ENCODE results near the gene PDIK1L.

The PDIK1L gene

DNA sequence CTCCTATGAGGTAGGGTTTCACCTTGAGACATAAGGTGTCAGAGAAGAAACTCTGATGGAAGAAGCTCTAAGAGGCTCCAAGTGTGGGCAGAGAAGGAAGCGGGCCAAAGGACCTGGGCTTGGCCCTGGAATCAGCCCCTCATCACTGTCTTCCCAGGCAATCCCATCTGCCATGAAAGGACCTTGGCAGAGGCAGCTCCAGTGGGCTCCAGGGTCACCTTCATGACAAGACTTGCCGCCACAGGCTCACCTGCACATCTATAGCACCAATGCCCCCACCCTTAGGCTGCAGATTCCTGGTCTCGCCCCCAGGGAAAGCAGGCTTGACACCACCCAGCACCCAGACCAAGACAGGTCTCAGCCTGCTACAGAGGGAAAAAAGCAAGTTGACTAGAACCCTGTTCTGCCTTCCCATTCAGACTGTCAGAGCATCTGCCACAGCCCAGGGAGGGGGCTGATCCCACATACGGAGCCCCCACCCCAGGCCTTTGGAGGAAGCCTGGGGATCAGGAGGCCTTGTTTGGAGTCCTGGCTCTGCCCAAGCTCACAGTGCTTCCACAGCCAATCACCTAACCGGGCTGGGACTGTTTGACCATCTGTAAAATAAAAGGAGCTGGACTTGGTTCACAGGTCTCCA lies 46.8 kb downstream of the PDIK1L start:
- no peak for DNase-seq

DNA sequence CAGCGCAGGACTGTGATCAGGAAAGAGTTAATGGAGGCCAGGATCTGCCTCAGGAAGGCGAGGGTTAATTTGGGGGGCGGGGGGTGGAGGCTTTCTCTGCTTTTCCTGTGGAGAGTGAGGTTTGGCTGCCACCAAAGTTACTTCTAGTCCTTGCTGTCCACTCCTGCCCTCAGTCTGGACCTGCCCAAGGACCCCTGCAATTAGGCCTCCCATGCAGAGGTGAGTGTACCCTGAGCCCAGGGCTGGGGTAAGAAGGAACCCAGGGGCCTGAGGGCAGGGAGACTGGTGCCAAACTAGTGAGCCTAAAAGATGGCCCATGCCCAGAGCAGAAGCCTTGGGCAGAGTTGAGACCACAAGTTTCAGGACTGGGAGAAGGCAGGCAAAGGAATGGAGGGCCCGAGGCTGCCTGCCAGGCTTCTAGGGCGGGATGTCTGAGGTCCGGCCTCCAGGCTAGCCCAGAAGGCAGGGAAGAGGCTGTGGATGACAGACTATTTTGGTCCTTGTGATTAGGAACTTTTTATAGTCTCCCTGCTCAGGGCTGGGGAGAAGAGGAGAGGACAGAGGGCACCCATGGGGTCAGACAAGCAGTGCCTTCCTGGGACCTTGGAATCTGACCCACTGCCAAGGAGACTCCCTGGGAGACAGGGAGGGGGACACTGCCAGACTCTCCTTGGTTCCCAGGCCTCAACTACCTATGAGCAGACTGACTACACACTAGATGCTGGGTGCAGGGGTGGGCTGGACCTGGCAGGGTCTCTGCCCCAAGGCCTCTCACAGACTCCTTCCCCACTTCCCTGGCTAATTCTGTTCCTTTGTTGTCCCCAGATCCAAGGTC lies 47.5 kb downstream of the PDIK1L start, which contains the start of gene FAM110D:
Gene FAM110D, plus strand, starts transcription at position 172 of the 835 bp plus-strand sequence. CDS start 2,213 bp downstream, outside the sequence.
- no peak for DNase-seq

DNA sequence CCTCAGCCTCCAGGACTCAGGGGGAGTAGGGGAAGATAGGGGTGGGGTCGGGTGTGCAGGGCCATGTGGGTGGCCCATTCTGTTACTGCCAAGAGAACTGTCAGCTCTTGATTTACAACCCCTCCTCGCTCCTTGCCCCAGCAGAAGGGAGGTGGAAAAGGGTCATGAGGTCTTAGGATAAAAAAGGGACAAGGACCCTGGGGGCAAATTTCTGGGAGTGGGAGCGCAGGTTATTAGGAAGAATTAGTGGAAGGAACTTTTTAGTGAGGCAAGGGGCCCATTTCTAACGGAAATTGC lies 48.1 kb downstream of the PDIK1L start:
- no peak for DNase-seq

DNA sequence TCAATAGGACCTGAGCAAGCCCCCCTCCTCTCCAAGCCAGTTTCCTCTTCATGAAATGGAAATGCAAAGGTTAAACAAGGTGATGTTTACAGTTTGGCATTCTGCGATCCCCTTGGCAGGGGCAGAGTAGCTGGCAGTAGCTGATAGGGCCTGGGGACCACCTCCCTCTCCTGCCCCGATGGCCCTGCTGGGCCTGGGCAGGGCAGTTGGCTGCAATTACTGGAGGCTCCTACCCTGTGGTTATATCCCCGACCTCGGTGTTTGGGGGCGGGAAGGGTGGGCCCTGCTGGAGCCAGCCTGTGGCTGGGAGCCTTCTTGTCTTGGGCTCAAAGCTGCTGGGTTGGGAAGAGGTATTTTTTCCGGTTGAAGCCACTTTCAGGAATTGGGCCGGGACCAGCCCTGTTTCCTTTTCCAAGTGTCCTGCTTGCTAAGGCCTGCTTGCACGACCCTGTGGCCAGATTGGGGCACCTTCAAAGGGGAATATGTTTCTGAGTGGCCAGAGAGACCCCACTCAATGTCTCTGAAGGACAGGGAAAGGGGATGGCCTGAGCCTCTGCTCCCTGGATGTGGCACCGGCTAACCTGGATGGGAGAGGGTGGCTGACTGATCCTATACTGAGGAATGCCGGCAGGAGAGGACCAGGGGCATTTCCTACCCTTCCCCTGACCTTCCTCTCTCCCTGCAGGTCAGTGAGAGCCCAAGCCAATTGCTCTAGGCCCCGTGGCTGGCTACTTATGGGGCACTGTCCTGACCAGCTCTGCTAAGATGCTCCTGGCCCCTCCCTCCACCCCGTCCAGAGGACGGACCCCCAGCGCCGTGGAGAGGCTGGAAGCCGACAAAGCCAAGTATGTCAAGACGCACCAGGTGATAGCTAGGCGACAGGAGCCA lies 49.1 kb downstream of the PDIK1L start:
- DNase-seq = no peak

DNA sequence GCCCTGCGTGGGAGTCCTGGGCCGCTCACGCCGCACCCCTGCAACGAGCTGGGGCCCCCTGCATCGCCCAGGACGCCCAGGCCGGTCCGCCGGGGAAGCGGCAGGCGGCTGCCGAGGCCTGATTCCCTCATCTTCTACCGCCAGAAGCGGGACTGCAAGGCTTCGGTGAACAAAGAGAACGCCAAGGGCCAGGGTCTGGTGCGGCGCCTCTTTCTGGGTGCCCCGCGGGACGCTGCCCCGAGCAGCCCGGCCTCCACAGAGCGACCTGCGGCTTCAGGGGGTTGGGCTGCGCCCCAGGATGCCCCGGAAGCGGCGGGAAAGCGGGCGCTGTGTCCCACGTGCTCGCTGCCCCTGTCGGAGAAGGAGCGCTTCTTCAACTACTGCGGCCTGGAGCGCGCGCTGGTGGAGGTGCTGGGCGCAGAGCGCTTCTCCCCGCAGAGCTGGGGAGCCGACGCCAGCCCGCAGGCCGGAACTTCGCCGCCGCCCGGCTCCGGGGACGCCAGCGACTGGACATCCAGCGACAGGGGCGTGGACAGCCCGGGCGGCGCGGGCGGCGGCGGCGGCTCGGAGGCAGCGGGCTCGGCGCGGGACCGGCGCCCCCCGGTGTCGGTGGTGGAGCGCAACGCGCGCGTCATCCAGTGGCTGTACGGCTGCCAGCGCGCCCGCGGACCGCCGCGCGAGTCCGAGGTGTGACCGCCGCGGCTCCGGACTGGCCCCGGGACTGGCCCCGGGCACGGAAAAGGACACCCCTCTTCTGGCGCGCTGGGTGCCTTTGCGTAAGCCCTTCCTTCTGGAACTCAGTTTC lies 50.0 kb downstream of the PDIK1L start:
- DNase-seq = no peak

DNA sequence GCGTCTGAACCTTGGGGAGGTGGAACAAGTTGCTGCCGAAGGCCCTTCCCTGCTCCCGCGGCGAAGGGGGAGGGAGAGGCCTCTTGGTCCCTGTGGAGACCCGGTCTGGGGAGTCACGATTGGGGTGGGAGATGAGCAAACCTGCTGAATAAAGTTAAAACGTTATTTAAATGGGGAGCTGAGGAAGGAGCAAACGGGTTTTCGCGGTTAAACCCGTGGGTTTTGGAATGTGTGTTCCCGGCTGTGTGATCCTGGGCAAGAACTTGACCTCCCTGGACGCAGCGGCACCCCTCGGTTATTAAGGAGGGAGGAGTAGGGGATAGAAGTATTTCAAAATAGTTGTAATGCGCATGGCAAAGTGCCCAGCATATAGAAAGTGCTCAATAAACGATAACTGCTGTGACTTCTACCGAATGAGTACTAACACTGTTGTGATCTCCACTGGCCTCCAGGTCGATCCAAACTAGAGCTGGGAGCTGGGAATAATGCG lies 50.6 kb downstream of the PDIK1L start:
- DNase-seq = no peak

DNA sequence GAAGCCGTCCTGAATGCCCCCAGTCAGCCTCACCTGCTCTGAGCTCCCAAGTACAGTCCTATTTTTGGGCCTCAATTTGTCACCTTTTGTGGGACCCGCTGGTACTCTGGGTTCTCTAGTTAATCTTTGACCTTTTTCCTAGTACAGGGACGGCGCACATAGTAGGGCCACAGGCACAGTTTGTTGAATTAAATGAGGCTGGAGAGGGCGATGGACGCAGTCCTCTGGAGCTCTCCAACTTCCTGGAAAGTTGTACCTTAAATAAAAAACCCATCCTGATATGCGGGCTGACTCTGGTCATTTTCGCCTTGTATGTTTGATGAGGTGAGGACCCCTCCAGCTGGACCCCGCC lies 52.0 kb downstream of the PDIK1L start:
- DNase-seq = no peak

DNA sequence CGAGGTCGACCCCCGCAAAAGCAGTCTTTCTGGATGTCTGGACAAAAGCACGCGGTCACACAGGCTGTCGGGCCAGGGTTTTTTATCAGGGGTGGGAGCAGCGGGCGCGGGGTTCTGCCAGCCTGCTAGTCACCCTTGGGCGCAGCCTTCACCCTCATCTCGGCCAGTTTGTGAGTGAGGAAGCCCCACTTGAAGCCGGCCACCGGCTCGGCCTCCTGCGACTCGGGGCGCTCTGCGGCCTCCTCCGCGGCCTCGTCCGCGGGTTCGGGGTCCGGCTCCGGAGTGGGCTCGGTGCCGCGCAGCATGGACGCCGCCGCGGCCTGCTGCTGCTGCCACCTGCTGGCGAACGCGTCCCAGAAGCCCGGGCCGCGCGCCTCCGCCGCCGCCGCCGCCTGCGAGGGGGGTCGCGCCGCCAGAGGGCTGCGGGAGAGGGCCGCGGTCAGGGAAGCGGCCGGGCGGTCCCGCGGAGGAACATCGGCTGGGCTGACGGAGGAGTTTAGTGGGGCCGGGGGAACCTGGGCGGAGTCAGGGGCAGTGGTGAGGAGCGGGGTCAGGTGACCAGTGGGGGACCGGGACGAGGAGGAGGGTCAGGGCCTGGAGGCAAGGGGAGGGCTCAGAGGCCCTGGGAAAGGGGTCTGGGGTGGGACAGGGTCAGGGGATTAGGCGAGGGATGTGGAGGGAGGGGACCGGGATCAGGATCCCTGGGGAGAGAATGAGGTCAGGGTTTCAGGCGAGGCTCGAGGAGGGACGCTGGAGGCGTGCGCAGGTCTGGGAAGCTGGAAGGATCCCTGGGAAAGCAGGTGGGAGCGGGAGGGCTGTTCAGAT lies 52.6 kb downstream of the PDIK1L start:
- no peak for DNase-seq

DNA sequence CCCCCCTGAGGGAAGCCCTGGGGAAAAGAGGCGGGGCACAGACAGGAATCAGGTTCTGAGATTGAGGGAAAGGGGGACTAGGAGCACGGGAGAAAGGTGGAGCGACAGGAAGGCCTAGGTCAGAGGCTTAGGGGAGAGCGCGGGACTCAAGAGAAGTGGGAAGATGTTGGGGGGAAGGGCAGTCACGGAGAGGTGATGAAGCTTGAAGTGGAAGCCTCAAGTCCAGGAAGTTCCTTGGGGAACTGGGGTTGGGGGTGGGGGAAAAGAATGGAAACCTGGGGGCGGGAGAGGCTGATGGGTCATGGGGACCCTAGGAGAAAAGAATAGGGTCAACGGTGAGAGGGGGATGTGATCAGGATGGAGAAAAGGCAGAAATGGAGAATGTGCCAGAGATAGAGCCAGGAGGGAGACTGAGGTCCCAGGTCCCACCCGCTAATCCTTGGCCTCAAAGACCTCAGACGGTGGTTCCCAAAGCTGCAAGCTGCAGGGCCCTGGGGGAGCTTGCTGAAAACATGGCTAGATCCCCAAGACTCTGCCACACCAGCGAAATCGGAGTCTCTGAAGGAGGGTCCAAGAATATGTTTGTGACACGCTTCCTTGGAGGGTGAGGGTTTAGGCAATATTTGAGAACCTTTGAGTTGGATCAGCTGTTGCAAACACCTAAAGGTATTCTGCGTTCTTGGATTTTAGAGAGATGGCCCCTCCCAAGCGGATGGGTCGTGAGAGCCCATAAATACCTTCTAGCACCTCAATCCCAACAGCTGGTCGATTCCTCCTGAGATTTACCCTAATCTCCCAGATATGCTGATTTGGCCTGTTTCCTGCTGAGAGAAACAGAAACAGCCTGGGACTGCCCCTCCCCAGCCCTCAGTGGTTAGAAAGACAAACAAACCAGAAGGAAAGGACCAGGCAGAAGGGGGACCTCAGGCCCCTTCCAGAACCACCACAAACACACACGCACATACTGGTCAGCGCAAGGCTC lies 53.5 kb downstream of the PDIK1L start:
- DNase-seq = no peak

DNA sequence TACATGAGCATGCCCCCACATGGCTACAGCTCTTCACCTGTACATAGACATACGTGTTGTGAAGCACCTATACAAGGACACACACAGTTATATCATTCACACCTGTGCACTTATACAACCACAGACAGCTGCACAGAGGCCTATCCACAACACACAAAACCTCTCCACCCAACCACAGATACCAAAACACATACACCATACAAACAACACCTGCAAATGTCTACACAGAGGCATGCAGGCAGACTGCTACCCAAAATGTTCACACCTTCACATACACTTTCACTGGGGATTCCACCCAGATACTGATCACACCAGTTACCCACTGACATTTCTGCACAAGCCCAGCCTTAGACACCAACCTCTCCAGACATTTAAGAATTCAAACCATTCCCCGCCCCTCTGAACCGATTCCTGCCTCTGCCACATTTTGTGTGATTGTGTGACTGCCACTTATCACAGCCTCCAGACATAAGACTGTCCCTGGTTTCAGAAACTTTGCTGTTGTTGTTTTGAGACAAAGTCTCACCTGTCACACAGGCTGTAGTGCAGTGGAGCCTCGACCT lies 55.2 kb downstream of the PDIK1L start:
- DNase-seq = no peak

DNA sequence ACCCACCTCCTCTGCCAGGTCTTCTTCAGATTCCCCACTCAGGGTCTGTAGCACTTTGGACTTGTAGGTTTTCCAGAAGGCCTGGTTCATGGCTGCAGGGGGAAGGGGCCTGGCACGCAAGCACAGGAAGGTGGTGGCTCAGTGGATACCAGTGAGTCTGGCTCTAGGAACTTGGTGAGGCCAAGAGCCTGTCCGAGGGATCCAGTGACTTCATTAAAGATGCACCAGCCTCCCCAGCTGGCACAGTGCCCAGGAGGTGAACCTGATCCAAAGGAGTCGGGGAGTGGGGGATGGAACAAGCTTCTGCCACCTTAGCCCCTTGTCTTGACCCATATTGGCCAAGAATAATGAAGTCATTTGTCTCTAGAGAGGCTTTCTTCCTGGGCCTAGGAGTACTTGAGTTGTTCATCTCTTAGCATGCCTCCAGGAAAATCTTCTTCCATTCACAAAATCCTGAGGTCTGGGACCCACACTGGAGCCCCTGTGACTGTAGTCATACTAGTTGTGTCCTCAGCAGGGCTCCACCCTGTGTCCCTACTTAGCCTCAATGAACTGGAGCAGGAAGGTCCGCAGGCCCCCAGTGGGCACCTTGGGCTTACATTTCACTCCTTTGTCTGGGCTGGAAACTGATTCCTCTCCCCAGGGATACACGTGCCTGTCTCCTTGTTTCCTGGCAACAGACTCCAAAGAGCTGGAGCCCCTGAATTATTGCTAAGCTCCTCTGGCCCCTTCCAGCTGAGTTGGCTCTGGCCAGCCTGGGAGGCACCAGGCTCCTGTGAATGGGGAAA lies 57.0 kb downstream of the PDIK1L start, which contains the start of gene C1orf232:
Gene C1orf232, minus strand, starts transcription at position 554 of the 788 bp plus-strand sequence. Its CDS starts 464 bp downstream, at position 90.
- DNase-seq = peak; percentile 60 to 65

DNA sequence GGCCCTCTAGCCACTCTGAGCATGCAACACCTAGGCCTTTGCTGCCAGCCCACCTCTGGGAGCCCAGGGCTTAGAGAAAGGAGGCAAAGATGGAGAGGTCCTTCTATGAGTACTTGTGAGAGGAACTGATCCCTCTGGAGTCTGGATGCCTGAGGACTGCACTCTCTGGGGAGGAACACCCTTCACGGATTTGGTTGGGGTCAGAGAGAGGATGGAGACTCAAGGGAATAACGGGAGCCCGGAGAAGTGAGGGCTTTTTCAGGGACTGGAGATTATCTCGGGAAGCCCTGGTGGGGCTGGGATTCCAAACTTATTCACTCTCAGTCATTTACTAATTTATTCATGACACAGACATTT lies 57.6 kb downstream of the PDIK1L start:
- DNase-seq = no peak

DNA sequence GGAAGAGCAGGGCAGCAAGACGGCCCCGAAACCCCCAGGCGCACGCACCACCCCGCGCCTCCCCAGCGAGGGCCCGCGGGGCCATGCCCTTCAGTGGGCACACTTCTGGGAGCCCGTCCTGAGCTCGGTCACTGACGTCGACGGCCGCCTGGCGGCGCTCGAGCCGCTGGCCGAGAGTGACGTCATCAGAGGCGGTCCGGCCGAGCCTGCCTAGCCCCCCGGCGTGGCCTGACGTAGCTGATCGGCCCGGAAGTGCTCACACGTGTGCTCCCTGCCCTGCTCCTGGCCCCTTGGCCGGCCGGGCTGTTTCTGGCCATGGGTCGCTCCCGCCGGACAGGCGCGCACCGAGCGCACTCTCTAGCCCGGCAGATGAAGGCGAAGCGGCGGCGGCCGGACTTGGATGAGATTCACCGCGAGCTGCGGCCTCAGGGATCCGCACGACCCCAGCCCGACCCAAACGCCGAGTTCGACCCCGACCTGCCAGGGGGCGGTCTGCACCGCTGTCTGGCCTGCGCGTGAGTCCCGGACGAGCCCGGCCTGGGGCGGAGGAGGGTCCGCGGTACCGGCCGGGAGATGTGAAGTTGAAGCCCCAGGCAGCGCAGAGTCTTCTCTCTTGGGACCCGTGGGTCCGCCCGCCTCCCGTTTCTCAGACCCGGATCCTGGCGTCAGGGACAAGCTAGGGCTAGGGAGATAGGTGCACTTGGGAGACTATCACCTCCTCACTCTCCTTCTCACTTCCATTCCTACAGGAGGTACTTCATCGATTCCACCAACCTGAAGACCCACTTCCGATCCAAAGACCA lies 58.2 kb downstream of the PDIK1L start, which contains the start of gene ZNF593:
Gene ZNF593, plus strand, starts transcription at position 240 of the 803 bp plus-strand sequence. Its CDS starts 76 bp downstream, at position 316.
- DNase-seq = peak; percentile 41 to 67

DNA sequence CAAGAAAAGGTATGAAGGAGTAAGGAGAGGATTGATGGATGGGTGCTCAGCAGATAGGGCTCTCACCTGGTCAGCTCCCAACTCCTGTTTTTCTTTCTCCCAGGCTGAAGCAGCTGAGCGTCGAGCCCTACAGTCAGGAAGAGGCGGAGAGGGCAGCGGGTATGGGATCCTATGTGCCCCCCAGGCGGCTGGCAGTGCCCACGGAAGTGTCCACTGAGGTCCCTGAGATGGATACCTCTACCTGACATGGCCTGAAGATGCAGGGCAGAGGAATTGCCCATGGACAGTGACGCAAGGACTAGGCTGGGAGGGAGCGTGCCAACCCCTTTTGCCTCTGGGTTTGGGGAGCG lies 58.8 kb downstream of the PDIK1L start:
- no peak for DNase-seq

DNA sequence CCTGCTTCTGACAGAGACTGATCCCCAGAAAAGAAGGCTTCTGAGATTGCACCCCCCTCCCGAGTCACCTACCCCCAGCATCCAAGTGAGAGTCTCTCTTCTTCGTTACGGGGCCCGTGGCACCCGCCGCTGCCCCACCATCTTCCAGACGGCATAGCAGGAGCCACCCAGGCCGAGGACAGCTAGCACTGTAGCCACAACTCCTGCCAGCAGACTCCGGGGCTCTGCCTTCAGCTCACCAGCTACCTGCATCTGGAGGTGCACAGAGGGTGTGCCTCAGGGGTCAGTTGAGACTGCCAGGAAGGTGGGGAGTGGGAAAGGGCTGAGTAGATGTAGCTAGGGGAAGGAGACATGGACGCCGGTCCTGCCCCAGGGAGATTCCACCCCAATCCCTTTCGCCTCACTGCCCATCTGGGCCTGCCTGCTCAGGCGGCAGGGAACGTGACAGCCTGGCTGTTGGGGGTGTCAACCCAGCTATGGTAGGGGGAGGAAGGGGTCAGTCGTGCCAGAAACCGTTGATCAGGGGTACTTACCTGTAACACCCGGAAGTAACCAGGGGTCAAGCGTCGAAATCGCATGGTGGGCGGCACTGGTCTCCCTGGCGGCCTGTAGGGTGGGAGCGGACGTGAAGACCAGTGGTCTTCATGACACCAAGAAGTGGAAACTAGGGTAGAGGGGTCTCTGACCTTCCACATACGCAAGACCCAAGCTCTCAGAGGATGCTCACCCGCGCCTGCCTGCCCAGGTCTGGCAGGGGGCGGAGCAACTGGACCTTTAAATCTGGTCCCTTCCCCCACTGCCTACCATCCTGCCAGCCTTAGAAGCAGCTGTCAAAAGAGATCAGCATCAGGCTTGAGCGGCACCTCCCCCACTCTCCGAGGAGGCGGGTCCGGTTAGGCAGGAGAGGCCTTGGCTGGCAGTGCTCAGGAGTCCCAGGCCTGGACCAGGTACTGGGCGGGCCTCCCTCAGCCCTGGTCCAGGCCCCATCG lies 59.8 kb downstream of the PDIK1L start, which contains the start of gene ZNF593OS:
Gene ZNF593OS, minus strand, starts transcription at position 749 of the 989 bp plus-strand sequence. Its CDS starts 171 bp downstream, at position 578.
- DNase-seq = no peak
